GM18520 (cell line): Measurements from ENCODE around the gene NAPB.
"Not testable (repeated sequence)": the region's sequence is repeated elsewhere in the genome, so short reads cannot be mapped to it uniquely, and the experiment has no call there.

Experiments used
- ATAC-seq: cut with Tn5 transposase; IDR thresholded peaks from one replicate; pipeline ENCODE4 v1.9.1; 2021; ENCODE audit not compliant: unreplicated experiment

NAPB gene

DNA sequence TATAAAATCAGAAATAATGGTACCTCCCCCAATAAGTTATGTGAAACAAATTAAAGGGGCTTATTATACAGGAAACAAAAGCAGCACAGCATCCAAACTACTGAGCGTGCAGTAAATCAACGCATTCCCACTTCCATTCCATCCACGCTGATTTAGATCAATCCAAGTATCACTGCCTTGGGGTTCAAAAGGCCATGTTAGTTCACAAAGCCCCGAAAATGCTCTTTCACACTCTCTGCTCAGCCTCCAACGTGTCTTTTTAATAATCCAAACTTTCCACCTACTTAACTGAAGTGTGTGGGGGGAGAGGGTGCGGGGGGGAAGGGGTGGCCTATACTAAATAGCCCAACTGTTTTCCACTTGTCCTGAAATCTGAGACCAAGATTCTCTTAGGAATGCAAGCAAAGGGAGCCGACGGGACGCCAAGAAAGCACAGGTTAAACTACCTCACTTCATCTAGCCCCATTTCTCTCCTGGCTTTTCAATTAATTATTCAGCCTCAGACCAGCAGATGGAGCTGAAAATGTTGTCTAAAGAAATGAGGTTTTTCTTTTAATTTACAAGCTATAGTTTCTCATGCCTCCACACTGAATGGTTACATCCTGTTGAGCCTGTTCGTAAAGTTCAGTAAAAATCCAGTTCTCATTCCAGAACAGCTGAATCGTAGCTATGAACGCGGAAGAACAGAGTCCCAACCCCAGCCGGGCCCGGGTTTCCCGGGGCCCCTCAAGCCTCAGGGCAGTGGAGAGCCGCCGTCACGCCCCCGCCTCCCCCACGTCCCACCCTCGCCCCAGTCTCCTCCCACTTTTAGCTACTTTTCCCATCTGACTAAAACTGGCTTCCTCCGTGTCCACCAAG, 71.7 kb downstream of the NAPB start:
- peak; percentile 12 for ATAC-seq

DNA sequence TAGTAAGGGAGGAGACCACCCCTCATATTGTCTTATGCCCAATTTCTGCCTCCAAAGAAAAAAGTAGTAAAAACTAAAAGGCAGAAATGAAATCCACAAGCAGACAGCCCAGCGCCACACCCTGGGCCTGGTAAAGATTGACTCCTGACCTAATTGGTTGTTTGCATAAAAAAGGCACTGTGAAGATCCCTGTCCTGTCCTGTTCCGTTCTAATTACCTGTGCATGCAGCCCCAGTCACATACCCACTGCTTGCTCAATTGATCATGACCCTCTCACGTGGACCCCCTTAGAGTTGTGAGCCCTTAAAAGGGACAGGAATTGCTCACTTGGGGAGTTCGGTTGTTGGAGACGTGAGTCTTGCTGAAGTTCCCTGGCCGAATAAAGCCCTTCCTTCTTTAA, 72.8 kb downstream of the NAPB start:
- ATAC-seq: not testable (repeated sequence)

- ATAC-seq: no peak
Measured at GRCh38 chr20:23347791-23348190, 73.5 kb downstream of the NAPB start.

- no peak for ATAC-seq
Measured at GRCh38 chr20:23346002-23346401, 75.3 kb downstream of the NAPB start.

- no peak for ATAC-seq
Measured at GRCh38 chr20:23344336-23344735, 77.0 kb downstream of the NAPB start.

DNA sequence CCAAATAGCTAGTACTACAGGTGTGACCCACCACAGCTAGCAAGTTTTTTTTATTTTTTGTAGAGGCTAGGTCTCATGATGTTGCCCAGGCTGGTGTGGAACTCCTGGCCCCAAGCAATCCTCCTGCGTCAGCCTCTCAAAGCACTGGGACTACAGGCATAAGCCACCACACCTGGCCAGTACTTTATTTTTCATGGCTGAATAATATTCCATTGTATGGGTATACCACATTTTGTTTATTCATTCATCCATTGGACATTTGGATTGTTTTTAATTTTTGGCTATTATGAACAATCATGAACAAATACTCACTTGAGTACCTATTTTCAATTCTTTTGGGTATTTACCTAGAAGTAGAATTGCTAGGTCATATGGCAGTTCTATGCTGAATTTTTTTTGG, 77.7 kb downstream of the NAPB start:
- ATAC-seq: no peak

- ATAC-seq: peak; percentile 83
Measured at GRCh38 chr20:23341073-23341472, 80.2 kb downstream of the NAPB start.

DNA sequence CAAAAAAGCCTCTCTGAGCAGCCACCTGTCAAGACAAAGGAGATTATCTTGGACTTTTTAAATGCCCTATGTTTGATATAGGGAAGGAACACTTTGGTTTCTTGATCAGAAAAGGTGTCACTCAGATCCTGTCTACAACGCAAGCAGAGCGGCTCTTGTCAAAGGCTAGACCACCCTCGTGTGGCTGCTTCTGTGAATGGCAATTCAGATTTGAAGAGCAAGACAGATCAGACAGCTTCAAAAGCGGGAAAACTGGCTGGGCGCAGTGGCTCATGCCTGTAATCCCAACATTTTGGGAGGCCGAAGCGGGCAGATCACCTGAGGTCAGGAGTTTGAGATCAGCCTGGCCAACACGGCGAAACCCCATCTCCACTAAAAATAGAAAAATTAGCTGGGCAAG, 80.8 kb downstream of the NAPB start:
- no peak for ATAC-seq

- no peak for ATAC-seq
Measured at GRCh38 chr20:23339986-23340385, 81.3 kb downstream of the NAPB start.

DNA sequence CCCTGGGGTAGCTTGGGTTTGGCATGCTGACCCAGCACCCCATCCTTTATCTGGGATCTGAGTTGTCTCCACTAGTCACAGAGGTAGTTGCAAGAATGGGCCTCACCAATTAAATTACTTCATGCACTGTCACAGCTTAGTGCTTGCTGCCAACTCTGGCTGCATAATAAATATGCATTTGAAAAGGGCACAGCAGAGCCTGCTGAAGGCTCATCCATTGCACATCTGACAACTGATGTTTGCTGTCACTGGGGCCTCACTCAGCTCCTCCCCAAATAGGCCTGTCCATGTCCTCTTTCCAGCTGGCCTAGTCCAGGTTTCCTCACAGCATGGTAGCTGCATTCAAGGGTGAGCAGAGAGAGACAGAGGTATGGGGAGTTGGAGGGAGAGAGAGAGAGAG, 84.0 kb downstream of the NAPB start:
- ATAC-seq: no peak

GRCh38 chr20:23336476-23336875, 84.8 kb downstream of the NAPB start:
- no peak for ATAC-seq

DNA sequence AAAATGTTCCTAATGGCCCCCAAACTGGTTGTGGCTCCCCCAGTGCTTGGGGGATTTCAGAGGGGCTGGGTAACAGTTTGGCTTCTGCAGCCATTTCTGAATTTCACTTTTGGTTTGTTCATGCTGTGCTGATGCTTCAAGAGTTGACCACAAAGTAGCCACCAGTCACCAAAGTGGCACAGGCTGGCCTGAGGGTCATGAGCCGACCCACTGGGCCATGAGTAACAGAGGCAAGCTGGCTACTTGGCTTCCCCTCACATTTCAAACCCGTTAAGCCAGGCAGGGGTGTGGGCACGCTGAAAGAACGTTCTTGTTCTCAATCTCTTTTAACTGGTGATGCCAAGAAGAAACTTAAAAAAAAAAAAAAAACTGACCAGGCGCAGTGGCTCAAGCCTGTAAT, 85.8 kb downstream of the NAPB start:
- no peak for ATAC-seq

DNA sequence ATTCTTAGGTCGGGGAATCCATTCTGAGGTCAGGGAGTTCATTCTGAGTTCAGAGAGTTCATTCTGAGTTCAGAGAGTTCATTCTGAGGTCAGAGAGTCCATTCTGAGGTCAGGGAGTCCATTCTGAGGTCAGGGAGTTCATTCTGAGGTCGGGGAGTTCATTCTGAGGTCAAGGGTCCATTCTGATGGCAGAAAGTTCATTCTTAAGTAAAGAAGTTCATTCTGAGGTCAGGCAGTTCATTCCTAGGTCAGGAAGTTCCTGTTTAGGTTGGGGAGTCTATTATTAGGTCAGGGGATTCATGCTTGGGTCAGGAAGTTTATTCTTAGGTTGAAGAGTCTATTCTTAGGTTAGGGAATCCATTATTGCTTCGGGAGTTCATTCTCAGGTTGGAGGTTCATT, 87.2 kb downstream of the NAPB start:
- ATAC-seq: no peak

DNA sequence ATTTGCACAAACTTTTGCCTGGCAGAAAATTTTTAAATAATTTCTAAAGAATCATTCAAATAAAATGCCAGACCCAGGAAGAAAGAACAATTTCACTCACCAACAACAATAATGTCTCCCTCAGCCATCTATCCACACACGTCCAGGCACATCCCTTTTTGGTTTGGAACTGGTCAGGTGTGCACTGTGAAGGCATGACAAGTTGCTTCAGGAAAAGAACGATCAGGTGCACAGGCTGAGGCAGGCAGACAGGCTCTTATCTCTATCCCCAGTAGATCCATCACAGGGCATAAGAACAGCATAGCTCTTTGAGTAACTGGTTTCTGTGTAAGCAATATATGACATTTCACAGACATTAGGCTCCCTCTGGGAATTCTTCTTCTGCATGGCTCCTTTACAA, 88.8 kb downstream of the NAPB start:
- ATAC-seq: no peak

- no peak for ATAC-seq
Measured at GRCh38 chr20:23331450-23332350, 89.6 kb downstream of the NAPB start.

DNA sequence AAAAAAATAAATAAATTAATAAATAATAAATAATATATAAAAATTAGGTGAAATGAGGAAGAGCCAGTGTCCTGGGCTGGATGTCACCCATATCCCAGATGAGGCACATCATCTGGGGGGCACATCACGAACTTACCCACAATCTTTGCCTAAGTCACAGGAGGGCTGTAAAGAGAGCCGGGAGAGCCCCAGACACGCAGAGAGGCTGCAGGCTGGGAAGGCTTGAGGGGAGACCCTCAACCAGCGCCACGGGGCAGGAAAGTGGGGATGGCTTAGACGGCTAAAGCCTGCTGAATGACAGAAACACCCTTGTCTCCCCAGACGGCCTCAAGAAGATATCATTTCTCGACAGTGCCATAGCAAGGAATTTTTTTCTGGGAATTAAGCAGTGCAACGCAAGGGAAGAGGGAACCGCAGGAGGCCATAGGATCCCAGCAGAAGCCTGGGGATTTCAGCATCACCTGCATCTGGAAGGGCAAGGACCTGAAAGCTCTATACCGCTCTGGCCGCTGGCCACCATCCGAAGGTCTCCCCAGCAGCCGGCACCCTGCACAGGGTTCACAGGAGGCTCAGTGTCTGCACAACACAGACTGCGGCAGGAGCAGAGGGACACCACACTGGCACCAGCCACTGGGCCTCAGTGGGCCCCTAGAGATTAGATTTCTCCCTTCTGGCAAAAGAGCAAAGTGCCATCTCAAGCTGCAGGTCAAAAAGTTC, 93.5 kb downstream of the NAPB start:
- ATAC-seq: no peak

- ATAC-seq: no peak
Measured at GRCh38 chr20:23326774-23327173, 94.5 kb downstream of the NAPB start.

GRCh38 chr20:23325107-23325506, 96.2 kb downstream of the NAPB start:
- ATAC-seq: no peak
